ENCODE results near the gene TAF9B.
"Not testable (repeated sequence)": the region's sequence is repeated elsewhere in the genome, so short reads cannot be mapped to it uniquely, and the experiment has no call there.

Gene TAF9B, protein sequence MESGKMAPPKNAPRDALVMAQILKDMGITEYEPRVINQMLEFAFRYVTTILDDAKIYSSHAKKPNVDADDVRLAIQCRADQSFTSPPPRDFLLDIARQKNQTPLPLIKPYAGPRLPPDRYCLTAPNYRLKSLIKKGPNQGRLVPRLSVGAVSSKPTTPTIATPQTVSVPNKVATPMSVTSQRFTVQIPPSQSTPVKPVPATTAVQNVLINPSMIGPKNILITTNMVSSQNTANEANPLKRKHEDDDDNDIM

DNA sequence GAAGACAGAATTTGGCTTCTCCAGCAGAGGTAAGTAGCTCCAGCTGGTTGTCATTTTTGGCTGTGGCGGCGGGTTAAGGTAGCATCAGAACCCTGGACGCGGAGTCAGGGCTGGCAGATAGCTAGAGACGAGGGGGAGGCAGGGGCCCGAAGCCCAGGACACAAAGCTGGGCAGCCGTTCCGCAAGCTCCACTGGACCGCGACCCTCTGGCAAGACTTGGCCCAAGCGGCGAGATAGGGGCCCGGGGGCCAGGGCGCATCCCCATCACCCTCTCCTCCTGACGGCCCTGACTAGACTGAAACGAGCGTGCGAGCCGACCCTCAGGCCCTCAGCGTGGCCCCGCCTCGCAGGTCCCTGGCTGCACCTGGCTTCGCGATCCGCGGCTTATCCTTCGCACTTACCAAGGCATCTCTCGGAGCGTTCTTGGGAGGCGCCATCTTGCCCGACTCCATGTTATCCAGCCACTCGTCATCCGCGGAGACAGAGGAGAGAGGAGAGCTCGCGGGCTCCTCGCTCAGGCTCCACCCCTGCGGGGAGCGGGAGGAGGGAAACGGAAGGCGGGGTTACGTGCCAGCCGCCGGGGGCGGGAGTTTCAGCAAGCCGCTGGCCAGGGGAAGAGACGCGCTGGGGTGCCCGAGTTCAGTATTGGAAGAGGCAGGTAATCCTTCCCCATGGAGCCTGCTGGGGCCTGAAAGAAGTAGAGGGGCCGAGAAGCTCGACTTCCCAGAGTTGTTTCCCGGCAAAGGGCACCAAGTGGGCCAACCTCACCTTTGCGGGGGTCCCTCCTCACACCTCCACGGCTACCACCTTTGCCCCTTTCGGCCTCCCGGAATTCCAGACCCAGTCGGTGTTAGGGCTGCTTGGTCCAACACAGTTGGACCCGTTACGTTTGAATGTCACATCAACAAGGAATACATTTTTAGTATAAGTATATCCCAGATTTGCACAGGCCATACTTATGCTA is at the start of gene TAF9B:
Gene TAF9B (minus strand): TSS at position 491 of the 964 bp plus-strand sequence. CDS start 39 bp downstream, at position 452.
- TF ChIP-seq ZNF274 (IDR thresholded peaks at IDR 0.05; ENCODE audit: low read depth, low read length) (no peak), YY1 (IDR thresholded peaks at IDR 0.05; ENCODE audit: insufficient read depth, insufficient read length) (peak; percentile 62), SUZ12 (IDR thresholded peaks at IDR 0.05; ENCODE audit: extremely low read depth, insufficient read depth, insufficient read length) (no peak)
- no peaks in the 10 kb centered on the region for H3K4me1 ChIP-seq (ENCODE audit: insufficient read depth, insufficient read length)
- no peaks in the 10 kb centered on the region for H3K27me3 ChIP-seq (ENCODE audit: insufficient read depth, insufficient read length)
- H3K9me3 ChIP-seq (ENCODE audit: insufficient read depth, low read length) = 0 out of 2 replicates have a peak, but pooled peaks cover 4% of the 10 kb centered on the region
- DNase-seq (ENCODE audit: low read depth, low spot score) = peak; percentile 77
- H3K4me3 ChIP-seq (ENCODE audit: insufficient read length, low read depth) = peak within 1 kb of the TSS; percentile 94
- H3K9ac ChIP-seq (ENCODE audit: insufficient read length, low read depth) = peak within 1 kb of the TSS; percentile 94
- H3K36me3 ChIP-seq (ENCODE audit: insufficient read depth, insufficient read length, low read length) = peaks cover 19% of the 10 kb centered on the region

DNA sequence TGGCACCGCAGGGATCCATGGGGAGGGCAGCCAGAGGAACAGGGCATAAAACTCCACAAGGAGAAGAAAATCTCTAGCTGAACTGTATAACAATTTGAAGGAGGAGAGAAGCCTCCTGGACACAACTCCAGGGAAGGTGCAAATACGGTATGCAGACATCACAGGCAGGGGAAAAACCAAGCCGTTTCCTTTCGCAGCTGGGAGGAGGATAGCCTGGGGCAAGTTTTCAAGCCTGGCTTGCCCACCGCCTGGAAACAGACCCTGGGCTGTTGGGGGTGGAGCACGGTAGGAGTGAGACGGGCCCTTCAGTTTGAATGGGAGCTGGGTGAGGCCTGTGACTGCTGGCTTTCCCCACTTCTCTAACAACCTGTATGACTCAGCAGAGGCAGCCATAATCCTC is 43.4 kb upstream of the TAF9B start:
- TF ChIP-seq YY1 (IDR thresholded peaks at IDR 0.05; ENCODE audit: insufficient read depth, insufficient read length) (no peak), SUZ12 (IDR thresholded peaks at IDR 0.05; ENCODE audit: extremely low read depth, insufficient read depth, insufficient read length) (no peak), ZNF274 (IDR thresholded peaks at IDR 0.05; ENCODE audit: low read depth, low read length) (no peak)
- peak overlapping the region; percentile 21 for H3K9ac ChIP-seq (ENCODE audit: insufficient read length, low read depth)

DNA sequence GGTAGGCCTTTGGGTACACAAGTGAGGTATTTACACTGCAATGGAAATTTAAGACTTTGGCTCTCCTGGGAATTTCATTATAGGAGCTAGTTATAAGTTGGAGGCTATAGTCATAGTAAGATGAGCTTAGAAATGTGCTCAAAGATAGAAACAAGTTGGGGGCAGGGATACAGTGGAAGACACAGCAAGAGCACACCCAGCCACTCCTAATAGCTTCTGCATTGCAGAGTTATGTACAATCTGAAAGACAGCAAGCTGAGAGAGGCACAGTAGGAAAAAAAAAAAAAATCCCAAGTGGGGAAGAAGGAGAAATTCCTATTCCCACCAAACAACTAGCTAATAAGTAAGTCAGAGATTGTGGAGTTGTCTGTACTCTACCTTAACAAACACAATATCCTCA is 41.9 kb upstream of the TAF9B start:
- Histone ChIP-seq H3K36me3 (ENCODE audit: insufficient read depth, insufficient read length, low read length) (no peaks in the 10 kb centered on the region), H3K27me3 (ENCODE audit: insufficient read depth, insufficient read length) (no peaks in the 10 kb centered on the region), H3K4me3 (ENCODE audit: insufficient read length, low read depth) (no peak overlapping the region), H3K4me1 (ENCODE audit: insufficient read depth, insufficient read length) (no peaks in the 10 kb centered on the region), H3K9ac (ENCODE audit: insufficient read length, low read depth) (no peak overlapping the region), H3K9me3 (ENCODE audit: insufficient read depth, low read length) (no peaks in the 10 kb centered on the region)
- TF ChIP-seq YY1 (IDR thresholded peaks at IDR 0.05; ENCODE audit: insufficient read depth, insufficient read length) = no peak
- no peak for DNase-seq (ENCODE audit: low read depth, low spot score)

More for the DNA sequence above, 43.4 kb upstream of the TAF9B start:
- peak; percentile 22 for DNase-seq (ENCODE audit: low read depth, low spot score)
- Histone ChIP-seq H3K4me1 (ENCODE audit: insufficient read depth, insufficient read length) (no peaks in the 10 kb centered on the region), H3K9me3 (ENCODE audit: insufficient read depth, low read length) (no peaks in the 10 kb centered on the region), H3K4me3 (ENCODE audit: insufficient read length, low read depth) (no peak overlapping the region), H3K36me3 (ENCODE audit: insufficient read depth, insufficient read length, low read length) (no peaks in the 10 kb centered on the region), H3K27me3 (ENCODE audit: insufficient read depth, insufficient read length) (no peaks in the 10 kb centered on the region)

DNA sequence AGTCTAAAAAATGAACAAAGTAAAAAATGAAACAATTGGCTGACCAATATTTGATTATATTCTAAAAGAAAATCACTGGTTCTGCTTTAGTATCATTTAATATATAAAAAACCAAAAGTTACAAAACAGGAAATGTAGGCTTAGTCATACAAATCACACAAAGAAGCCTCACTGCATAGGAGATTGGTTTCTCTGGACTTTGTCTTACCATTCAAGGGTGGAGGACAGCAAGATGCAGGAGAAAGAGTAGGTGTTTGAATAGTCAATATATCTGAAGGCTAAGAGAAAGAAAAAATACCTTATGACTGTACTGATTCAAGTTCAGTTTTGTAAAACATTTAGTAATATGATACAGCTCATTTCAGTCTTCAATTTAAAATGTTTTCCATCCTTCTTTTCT is 28.6 kb upstream of the TAF9B start:
- Histone ChIP-seq H3K9ac (ENCODE audit: insufficient read length, low read depth) (no peak overlapping the region), H3K4me1 (ENCODE audit: insufficient read depth, insufficient read length) (no peaks in the 10 kb centered on the region), H3K36me3 (ENCODE audit: insufficient read depth, insufficient read length, low read length) (no peaks in the 10 kb centered on the region), H3K9me3 (ENCODE audit: insufficient read depth, low read length) (no peaks in the 10 kb centered on the region), H3K27me3 (ENCODE audit: insufficient read depth, insufficient read length) (no peaks in the 10 kb centered on the region), H3K4me3 (ENCODE audit: insufficient read length, low read depth) (no peak overlapping the region)
- no peak for TF ChIP-seq ZNF274 (IDR thresholded peaks at IDR 0.05; ENCODE audit: low read depth, low read length)
- no peak for TF ChIP-seq YY1 (IDR thresholded peaks at IDR 0.05; ENCODE audit: insufficient read depth, insufficient read length)
- DNase-seq (ENCODE audit: low read depth, low spot score) = no peak

DNA sequence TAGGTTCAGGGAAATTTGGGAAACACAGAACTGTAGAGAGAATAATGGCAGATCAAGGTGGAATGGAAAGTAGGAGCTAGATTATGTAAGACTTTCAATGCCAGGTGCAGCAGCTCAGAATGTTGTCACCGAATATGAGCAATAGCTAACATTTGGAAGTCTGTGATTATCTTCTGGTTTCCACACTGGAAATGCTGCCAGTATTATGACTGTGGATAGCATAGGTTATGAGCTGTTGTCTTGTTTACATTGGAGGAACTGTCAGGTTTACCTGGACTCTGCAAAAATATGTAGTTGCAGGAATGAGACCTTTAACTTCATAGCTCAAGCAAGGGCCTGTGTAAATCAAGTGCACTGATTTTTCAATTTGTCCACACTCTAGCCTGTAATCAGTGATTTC is 26.0 kb upstream of the TAF9B start:
- H3K9me3 ChIP-seq (ENCODE audit: insufficient read depth, low read length) = no peaks in the 10 kb centered on the region
- no peak overlapping the region for H3K9ac ChIP-seq (ENCODE audit: insufficient read length, low read depth)
- H3K4me1 ChIP-seq (ENCODE audit: insufficient read depth, insufficient read length) = no peaks in the 10 kb centered on the region
- H3K36me3 ChIP-seq (ENCODE audit: insufficient read depth, insufficient read length, low read length) = no peaks in the 10 kb centered on the region
- H3K4me3 ChIP-seq (ENCODE audit: insufficient read length, low read depth) = no peak overlapping the region
- no peak for DNase-seq (ENCODE audit: low read depth, low spot score)
- H3K27me3 ChIP-seq (ENCODE audit: insufficient read depth, insufficient read length) = no peaks in the 10 kb centered on the region
- TF ChIP-seq ZNF274 (IDR thresholded peaks at IDR 0.05; ENCODE audit: low read depth, low read length) (no peak), SUZ12 (IDR thresholded peaks at IDR 0.05; ENCODE audit: extremely low read depth, insufficient read depth, insufficient read length) (no peak), YY1 (IDR thresholded peaks at IDR 0.05; ENCODE audit: insufficient read depth, insufficient read length) (no peak)

DNA sequence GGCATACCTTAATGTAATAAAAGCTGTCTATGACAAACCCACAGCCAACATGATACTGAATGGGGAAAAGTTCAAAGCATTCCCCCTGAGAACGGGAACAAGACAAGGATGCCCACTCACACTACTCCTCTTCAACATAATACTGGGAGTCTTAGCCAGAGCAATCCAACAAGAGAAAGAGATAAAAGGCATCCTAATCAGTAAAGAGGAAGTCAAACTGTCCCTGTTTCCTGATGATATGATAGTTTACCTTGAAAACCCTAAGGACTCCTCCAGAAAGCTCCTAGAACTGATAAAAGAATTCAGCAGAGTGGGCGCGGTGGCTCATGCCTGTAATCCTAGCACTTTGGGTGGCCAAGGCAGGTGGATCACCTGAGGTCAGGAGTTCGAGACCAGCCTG is 23.7 kb upstream of the TAF9B start:
- H3K36me3 ChIP-seq (ENCODE audit: insufficient read depth, insufficient read length, low read length); H3K4me3 ChIP-seq (ENCODE audit: insufficient read length, low read depth); DNase-seq (ENCODE audit: low read depth, low spot score); H3K9ac ChIP-seq (ENCODE audit: insufficient read length, low read depth); H3K4me1 ChIP-seq (ENCODE audit: insufficient read depth, insufficient read length); H3K27me3 ChIP-seq (ENCODE audit: insufficient read depth, insufficient read length): not testable (repeated sequence)
- H3K9me3 ChIP-seq (ENCODE audit: insufficient read depth, low read length) = peaks cover 13% of the 10 kb centered on the region; the same call in 1 of the 2 replicates

DNA sequence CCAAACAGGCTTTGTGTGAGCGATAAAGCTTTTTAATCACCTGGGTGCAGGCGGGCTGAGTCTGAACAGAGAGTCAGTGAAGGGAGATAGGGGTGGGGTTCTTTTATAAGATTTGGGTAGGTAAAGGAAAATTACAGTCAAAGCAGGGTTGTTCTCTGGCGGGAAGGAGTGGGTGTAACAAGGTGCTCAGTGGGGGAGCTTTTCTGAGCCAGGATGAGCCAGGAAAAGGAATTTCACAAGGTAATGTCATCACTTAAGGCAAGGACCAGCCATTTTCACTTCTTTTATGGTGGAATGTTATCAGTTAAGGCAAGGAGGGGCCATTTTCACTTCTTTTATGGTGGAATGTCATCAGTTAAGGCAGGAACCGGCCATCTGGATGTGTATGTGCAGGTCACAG is 21.3 kb upstream of the TAF9B start:
- H3K4me1 ChIP-seq (ENCODE audit: insufficient read depth, insufficient read length); H3K4me3 ChIP-seq (ENCODE audit: insufficient read length, low read depth); H3K27me3 ChIP-seq (ENCODE audit: insufficient read depth, insufficient read length); H3K36me3 ChIP-seq (ENCODE audit: insufficient read depth, insufficient read length, low read length); H3K9ac ChIP-seq (ENCODE audit: insufficient read length, low read depth); DNase-seq (ENCODE audit: low read depth, low spot score): not testable (repeated sequence)
- peaks cover 25% of the 10 kb centered on the region; the same call in 1 of the 2 replicates for H3K9me3 ChIP-seq (ENCODE audit: insufficient read depth, low read length)

DNA sequence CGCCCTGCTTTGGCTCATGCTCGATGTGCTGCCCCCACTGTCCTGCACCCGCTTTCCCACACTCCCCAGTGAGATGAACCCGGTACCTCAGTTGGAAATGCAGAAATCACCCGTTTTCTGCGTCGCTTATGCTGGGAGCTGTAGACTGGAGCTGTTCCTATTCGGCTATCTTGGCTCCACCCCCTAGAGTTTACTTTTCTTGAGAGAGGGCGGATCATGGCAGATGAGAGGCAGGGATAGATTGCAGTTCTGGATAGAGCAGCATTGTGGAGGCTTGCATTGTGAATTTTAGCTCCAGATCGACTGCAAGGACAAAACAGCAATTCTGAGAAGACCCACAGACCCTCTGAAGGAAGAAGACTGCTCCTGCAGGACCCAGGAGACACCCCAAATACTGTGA is 18.4 kb upstream of the TAF9B start:
- not testable (repeated sequence) for H3K36me3 ChIP-seq (ENCODE audit: insufficient read depth, insufficient read length, low read length); H3K27me3 ChIP-seq (ENCODE audit: insufficient read depth, insufficient read length); H3K4me1 ChIP-seq (ENCODE audit: insufficient read depth, insufficient read length); H3K9ac ChIP-seq (ENCODE audit: insufficient read length, low read depth); DNase-seq (ENCODE audit: low read depth, low spot score); H3K4me3 ChIP-seq (ENCODE audit: insufficient read length, low read depth)
- H3K9me3 ChIP-seq (ENCODE audit: insufficient read depth, low read length) = peaks cover 25% of the 10 kb centered on the region; the same call in 1 of the 2 replicates

DNA sequence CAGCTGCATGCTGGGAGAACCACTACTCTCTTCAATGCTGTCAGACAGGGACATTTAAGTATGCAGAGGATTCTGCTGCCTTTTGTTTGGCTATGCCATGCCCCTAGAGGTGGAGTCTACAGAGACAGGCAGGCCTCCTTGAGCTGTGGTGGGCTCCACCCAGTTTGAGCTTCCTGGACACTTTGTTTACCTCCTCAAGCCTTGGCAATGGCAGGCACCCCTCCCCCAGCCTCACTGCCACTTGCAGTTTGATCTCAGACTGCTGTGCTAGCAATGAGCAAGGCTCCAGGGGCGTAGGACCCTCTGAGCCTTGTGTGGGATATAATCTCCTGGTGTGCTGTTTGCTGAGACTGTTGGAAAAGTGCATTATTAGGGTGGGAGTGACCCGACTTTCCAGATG is 17.9 kb upstream of the TAF9B start:
- not testable (repeated sequence) for H3K9ac ChIP-seq (ENCODE audit: insufficient read length, low read depth); H3K4me3 ChIP-seq (ENCODE audit: insufficient read length, low read depth); H3K36me3 ChIP-seq (ENCODE audit: insufficient read depth, insufficient read length, low read length); H3K27me3 ChIP-seq (ENCODE audit: insufficient read depth, insufficient read length); H3K4me1 ChIP-seq (ENCODE audit: insufficient read depth, insufficient read length); DNase-seq (ENCODE audit: low read depth, low spot score)
- peaks cover 25% of the 10 kb centered on the region; the same call in 1 of the 2 replicates for H3K9me3 ChIP-seq (ENCODE audit: insufficient read depth, low read length)

DNA sequence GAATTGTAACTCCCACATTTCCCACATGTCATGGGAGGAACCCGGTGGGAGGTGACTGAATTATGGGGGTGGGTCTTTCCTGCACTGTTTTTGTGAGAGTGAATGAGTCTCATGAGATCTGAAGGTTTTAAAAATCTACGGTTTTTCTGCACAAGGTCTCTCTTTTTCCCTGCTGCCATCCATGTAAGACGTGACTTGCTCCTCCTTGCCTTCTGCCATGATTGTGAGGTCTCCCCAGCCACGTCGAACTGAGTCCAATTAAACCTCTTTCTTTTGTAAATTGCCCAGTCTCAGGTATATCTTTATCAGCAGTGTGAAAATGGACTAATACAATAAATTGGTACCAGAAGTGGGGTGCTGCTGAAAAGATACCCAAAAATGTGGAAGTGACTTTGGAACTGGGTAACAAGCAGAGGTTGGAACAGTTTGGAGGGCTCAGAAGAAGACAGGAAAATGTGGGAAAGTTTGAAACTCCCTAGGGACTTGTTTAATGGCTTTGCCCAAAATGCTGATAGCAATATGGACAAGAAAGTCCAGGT is 7.6 kb upstream of the TAF9B start:
- H3K4me3 ChIP-seq (ENCODE audit: insufficient read length, low read depth); H3K4me1 ChIP-seq (ENCODE audit: insufficient read depth, insufficient read length); H3K9me3 ChIP-seq (ENCODE audit: insufficient read depth, low read length); DNase-seq (ENCODE audit: low read depth, low spot score); H3K9ac ChIP-seq (ENCODE audit: insufficient read length, low read depth); H3K27me3 ChIP-seq (ENCODE audit: insufficient read depth, insufficient read length); H3K36me3 ChIP-seq (ENCODE audit: insufficient read depth, insufficient read length, low read length): not testable (repeated sequence)

Measured in NT2/D1 (cell line).